Fibroblast of villous mesenchyme (primary cell): ENCODE results near the gene VWA2. TPM values are rescaled to one million over a fixed set of nuclear protein-coding genes. Genes with fewer than 3 reads are reported as not detected.

Source experiments
- DNase-seq: peaks from one replicate; pipeline ENCODE4 v3.0.0-alpha.2; 2010; ENCODE audit warnings: low read depth
- H3K4me3 ChIP-seq: 2 replicates; pipeline ENCODE4 v1.5.1; 2011; ENCODE audit warnings: low read depth, mild to moderate bottlenecking, low read length
- CTCF ChIP-seq: IDR thresholded peaks from 2 replicates; pipeline ENCODE4 v1.5.1; 2012; ENCODE audit warnings: low read depth, mild to moderate bottlenecking, low read length; ENCODE audit not compliant: insufficient read depth
- total RNA-seq: library from RNA; depleted of rRNA; stranded (reverse); fragments of >200 nt; gene quantifications from 2 replicates; pipeline ENCODE4 v1.2.3, GENCODE V29; 2012

The VWA2 gene
- total RNA-seq, 1 donor = under 0.01 TPM

GRCh38 chr10:114334301-114334700 is 95.2 kb downstream of the VWA2 start:
- H3K4me3 ChIP-seq = no peak overlapping the region
- DNase-seq = peak; percentile 41
- TF ChIP-seq CTCF = no peak

GRCh38 chr10:114335614-114336013 is 96.6 kb downstream of the VWA2 start:
- DNase-seq = peak; percentile 65
- no peak for TF ChIP-seq CTCF

GRCh38 chr10:114336823-114337509 is 97.9 kb downstream of the VWA2 start:
- no peak for TF ChIP-seq CTCF
- no peak overlapping the region for H3K4me3 ChIP-seq
- DNase-seq = no peak

More at GRCh38 chr10:114335614-114336013, 96.6 kb downstream of the VWA2 start:
- H3K4me3 ChIP-seq = no peak overlapping the region

DNA sequence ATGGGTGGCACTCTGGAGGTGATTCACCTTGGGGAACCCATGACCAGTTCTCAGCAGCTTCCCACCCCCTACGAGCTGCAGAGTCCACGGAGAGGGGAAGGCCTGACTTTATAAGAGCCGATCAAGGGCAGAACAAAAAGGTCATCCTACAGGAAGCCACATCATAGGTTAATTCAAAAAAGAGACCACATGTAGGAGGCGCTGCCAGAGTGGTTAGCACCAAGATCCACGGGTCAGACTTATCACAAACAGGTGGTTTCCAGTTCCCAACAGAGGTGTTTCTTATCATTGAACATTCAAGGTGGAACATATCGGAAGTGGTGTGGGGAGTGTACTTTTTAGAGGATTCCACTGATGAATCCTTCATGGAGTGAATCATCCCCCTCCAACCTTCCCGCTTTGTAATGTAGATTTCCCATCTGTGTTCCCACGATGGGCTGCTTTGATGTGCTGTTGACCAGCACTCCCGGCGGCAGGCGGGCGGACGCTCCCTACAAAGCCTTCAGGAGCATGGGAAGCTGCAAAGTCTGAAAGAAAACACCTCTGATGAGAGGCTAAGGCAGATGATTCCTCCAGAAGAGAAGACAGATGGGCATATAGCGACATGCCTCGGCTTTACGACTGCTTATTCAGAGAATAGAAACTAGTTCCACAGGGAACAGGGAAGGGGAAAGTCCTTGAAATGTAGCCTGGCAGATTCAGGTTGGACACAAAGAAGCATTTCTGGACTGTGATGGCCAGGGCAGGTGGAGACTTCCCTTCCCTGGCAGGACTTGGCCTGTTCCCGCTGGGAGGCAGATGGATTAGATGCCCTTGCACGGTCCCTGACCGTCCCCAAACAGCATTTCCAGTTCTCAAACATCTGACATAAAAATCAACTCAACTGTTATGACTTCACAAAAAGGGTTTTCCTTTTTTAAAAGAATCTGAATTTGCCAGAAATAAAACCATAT is 98.7 kb downstream of the VWA2 start:
- DNase-seq = peak; percentile 29
- TF ChIP-seq CTCF = no peak
- no peak overlapping the region for H3K4me3 ChIP-seq

- H3K4me3 ChIP-seq = no peak overlapping the region
- TF ChIP-seq CTCF = no peak
- DNase-seq = no peak
Observed at GRCh38 chr10:114340816-114341215, 101.8 kb downstream of the VWA2 start.

Other genes starting within 250 kb of the VWA2 start
- not detected in 2 replicates for gene ADRB1, start 195.4 kb upstream of the VWA2 start, total RNA-seq
- gene CCDC186, start 65.1 kb upstream of the VWA2 start, total RNA-seq = 15.1 and 22.0 TPM in 2 replicates
- 0.43 and 0.64 TPM in 2 replicates for gene TDRD1, start 59.9 kb upstream of the VWA2 start, total RNA-seq
- 5.5 and 7.3 TPM in 2 replicates for gene AFAP1L2, start 165.2 kb downstream of the VWA2 start, total RNA-seq